ENCODE results near the gene EIF4B. TPM values are rescaled to one million over a fixed set of nuclear protein-coding genes. Genes with fewer than 3 reads are reported as not detected.
A peak's percentile ranks its signal among the peaks of the same experiment; 100 is the strongest.

Gene EIF4B
- total RNA-seq, 6 donors from 2014 or later = 222 to 451 (median 363) TPM

DNA sequence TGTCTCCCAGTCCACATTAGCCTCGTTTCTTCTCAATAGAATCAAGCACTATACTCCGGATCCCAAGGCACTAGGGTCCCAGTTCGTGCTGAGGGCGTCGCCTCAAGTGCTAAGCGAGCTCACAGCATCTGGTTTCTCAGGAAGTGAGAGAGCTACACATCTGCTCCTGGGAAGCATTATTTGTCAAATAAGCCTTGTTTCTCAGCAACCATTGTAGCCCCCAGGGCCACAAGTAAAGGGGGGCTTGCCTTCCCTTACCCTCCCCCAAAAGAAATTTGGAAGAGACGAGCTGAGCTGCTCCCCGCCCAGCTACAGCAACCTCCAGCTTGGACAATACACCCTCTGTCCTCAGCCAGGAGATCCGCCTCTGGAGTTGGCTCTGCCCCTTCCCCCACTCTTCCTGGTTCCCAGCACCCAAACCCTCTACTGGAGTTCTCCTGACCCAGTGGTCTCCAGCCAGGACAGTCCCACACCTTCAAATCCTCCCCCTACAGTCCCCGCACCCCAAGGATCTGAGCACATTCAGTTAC, 37.9 kb downstream of the EIF4B start:
- no peaks in the 10 kb centered on the region for H3K9me3 ChIP-seq
- WGBS, 2 donors = 57 to 70% methylated on average over 8 to 10 of the region's 10 CpGs
- peaks cover 35 to 46% (median 38%) of the 10 kb centered on the region in 4 donors for H3K4me1 ChIP-seq
- ATAC-seq (ENCODE audit: low FRiP score in 2 of 2) = no peak
- peaks cover 9 to 26% (median 10%) of the 10 kb centered on the region in 4 donors for H3K36me3 ChIP-seq
- DNase-seq = no peak
- TF ChIP-seq CTCF (IDR thresholded peaks at IDR 0.05) = no peak
- no peak for TF ChIP-seq EP300 (IDR thresholded peaks at IDR 0.05)
- TF ChIP-seq POLR2A (IDR thresholded peaks at IDR 0.05) = no peak
- no peak for TF ChIP-seq POLR2AphosphoS5 (IDR thresholded peaks at IDR 0.05)
- no peak overlapping the region for H3K4me3 ChIP-seq
- no peaks in the 10 kb centered on the region for H3K27me3 ChIP-seq
- H3K27ac ChIP-seq = peak overlapping the region in 2 of 4 donors; percentile 92 to 99

- Histone ChIP-seq H3K36me3 (peaks cover 0 to 17% (median 1%) of the 10 kb centered on the region in 4 donors), H3K27me3 (no peaks in the 10 kb centered on the region), H3K27ac (peak overlapping the region; percentile 86 to 99 (median 94)), H3K4me3 (peak overlapping the region in 1 of 4 donors; percentile 52), H3K4me1 (peaks cover 33 to 43% (median 38%) of the 10 kb centered on the region in 4 donors), H3K9me3 (no peaks in the 10 kb centered on the region)
- TF ChIP-seq POLR2A (IDR thresholded peaks at IDR 0.05) (no peak), EP300 (IDR thresholded peaks at IDR 0.05) (no peak), POLR2AphosphoS5 (IDR thresholded peaks at IDR 0.05) (no peak), CTCF (IDR thresholded peaks at IDR 0.05) (no peak)
- ATAC-seq (ENCODE audit: low FRiP score in 2 of 2) = no peak
- no peak for DNase-seq
- 58 to 81% methylated on average over 4 of the region's 4 CpGs for WGBS, 2 donors
Measured at GRCh38 chr12:53044896-53045695, 38.8 kb downstream of the EIF4B start.

- 41 to 53% methylated on average over 4 to 5 of the region's 5 CpGs for WGBS, 2 donors
- H3K27ac ChIP-seq = peak overlapping the region; percentile 86 to 99 (median 94)
- peaks cover 0 to 11% (median 0%) of the 10 kb centered on the region in 4 donors for H3K36me3 ChIP-seq
- H3K4me1 ChIP-seq = peaks cover 33 to 48% (median 38%) of the 10 kb centered on the region in 4 donors
- no peak for ATAC-seq (ENCODE audit: low FRiP score in 2 of 2)
- no peaks in the 10 kb centered on the region for H3K9me3 ChIP-seq
- no peaks in the 10 kb centered on the region for H3K27me3 ChIP-seq
- no peak for DNase-seq
- TF ChIP-seq EP300 (IDR thresholded peaks at IDR 0.05) (no peak), CTCF (IDR thresholded peaks at IDR 0.05) (no peak), POLR2AphosphoS5 (IDR thresholded peaks at IDR 0.05) (peak in 1 of 2 donors; percentile 17), POLR2A (IDR thresholded peaks at IDR 0.05) (peak in 1 of 4 donors; percentile 36)
- peak overlapping the region in 3 of 4 donors; percentile 52 to 74 (median 66) for H3K4me3 ChIP-seq
Measured at GRCh38 chr12:53045696-53046045, 39.4 kb downstream of the EIF4B start.

GRCh38 chr12:53046655-53047220, 40.5 kb downstream of the EIF4B start:
- DNase-seq (peak; percentile 85 to 94), ATAC-seq (ENCODE audit: low FRiP score in 2 of 2) (peak; percentile 56 to 69)
- Histone ChIP-seq H3K4me1 (peaks cover 34 to 58% (median 46%) of the 10 kb centered on the region in 4 donors), H3K27me3 (no peaks in the 10 kb centered on the region), H3K9me3 (no peaks in the 10 kb centered on the region), H3K27ac (peak overlapping the region; percentile 86 to 99 (median 94)), H3K36me3 (peaks cover 0 to 4% (median 0%) of the 10 kb centered on the region in 4 donors), H3K4me3 (peak overlapping the region; percentile 52 to 74 (median 60))
- WGBS, 2 donors = 0% methylated on average over 24 to 29 of the region's 44 CpGs
- peak in 2 of 4 donors; percentile 92 to 93 for TF ChIP-seq POLR2A (IDR thresholded peaks at IDR 0.05)
- peak; percentile 97 for TF ChIP-seq POLR2AphosphoS5 (IDR thresholded peaks at IDR 0.05)
- TF ChIP-seq EP300 (IDR thresholded peaks at IDR 0.05) = no peak
- peak in 1 of 6 experiments; percentile 15 for TF ChIP-seq CTCF (IDR thresholded peaks at IDR 0.05)
